HTR-8/SVneo (cell line): Measurements from ENCODE around the gene ANKLE2.
"Not testable (repeated sequence)": the region's sequence is repeated elsewhere in the genome, so short reads cannot be mapped to it uniquely, and the experiment has no call there.

ENCODE experiments used
- DNase-seq: peaks from one replicate; pipeline ENCODE4 v3.0.0; 2011; ENCODE audit warnings: low spot score, mixed read lengths; ENCODE audit not compliant: insufficient read length
- FAIRE-seq: peaks from 2 replicates; lab custom pipeline; 2011; peaks lifted over from hg19 to GRCh38; lab: Jason Lieb, UNC

Gene ANKLE2

DNA sequence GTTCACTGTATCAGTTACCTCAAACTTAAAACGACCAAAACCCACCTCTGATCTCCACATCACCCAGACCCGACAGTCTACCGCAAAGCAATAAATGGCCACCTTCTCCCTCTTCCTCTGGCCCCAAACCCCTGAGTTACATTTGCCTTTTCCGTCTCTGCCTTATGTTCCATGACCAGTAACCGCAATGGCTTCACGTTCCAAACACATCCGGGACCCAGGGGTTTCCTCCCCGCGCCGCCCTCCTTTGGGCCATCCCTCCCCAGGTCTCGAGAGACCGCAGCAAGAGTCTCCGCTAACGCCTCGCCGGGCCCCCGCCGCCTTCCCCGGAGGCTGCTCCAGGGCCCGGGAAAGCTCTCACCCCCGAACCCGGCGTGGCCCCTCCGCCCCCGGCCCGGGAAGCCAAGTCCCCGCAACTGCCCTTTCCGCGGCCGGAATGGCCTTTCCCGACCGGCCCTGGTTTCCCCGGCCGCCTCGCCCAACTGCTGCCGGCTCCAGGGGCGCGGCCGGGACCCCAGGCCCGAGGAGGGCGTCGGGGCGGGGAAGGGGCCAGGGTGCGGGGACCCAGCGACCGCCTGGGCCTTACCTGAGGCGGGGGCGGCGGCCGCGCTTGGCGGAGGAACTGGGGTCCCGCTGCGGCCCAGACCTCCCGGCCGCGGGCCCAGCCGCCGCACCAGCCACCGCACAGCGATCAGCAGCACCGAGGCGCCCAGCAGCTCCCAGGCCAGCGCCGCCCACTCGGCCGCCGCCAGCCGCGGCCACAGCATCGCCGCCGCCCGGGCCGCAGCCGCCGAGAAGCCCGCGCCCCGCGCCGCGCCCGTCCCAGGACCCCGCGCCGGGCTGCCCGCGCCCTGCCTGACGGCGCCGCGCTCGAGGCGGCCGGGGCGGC lies at the start of gene ANKLE2:
Gene ANKLE2 (minus strand): TSS at position 801 of the 889 bp plus-strand sequence. CDS start 34 bp downstream, at position 767.
- no peak for FAIRE-seq

GRCh38 chr12:132809391-132809790 lies 47.8 kb upstream of the ANKLE2 start:
- DNase-seq, result not testable (repeated sequence)

More for the DNA sequence above, at the start of gene ANKLE2:
- peak; percentile 34 for DNase-seq

GRCh38 chr12:132807295-132808092 lies 45.9 kb upstream of the ANKLE2 start:
- no peak for DNase-seq
- FAIRE-seq, result peak; percentile 48

More at GRCh38 chr12:132809391-132809790, 47.8 kb upstream of the ANKLE2 start:
- FAIRE-seq, result not testable (repeated sequence)

- DNase-seq (no peak), FAIRE-seq (no peak)
Observed at GRCh38 chr12:132806857-132807256, 45.2 kb upstream of the ANKLE2 start.

DNA sequence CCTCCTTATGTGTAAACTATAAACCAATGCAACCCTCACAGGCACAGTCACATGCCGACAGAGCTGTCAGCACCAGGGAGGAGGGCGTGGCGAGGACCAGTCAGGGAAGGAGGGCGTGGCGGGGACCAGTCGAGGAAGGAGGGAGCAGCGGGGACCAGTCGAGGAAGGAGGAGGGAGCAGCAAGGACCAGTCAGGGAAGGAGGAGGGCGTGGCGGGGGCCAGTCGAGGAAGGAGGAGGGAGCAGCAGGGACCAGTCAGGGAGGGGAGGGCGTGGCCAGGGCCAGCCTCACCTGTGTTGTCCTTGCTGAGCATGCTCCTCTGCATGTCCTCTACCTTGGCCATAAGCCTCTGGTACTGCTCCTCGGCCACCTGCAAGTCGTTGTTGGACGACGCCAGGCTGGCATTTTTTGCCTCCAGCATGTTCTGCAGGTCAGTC lies 42.8 kb upstream of the ANKLE2 start:
- DNase-seq (no peak), FAIRE-seq (no peak)

- FAIRE-seq (no peak), DNase-seq (no peak)
Observed at GRCh38 chr12:132803888-132804287, 42.3 kb upstream of the ANKLE2 start.

DNA sequence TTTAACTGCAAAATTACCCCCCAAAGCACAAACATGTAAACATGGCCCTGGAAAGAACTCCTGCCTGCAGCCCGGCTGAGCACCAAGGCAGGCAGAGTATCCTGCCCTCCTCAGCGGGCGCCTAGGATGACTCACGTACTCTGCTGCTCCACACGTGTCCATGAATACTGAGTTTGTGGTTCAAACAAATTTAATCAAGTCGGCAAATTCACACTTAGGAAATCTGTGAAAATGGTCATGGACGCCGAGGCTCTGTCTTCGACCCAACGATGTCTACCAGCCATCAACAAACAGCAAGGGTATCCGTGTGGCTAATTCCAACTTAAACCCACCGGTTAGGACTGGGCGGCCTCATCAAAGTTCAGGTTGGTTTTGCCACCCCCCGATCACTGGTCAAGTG lies 41.5 kb upstream of the ANKLE2 start:
- no peak for FAIRE-seq

GRCh38 chr12:132801741-132802140 lies 40.1 kb upstream of the ANKLE2 start:
- DNase-seq (no peak), FAIRE-seq (no peak)

More for the DNA sequence above, 41.5 kb upstream of the ANKLE2 start:
- no peak for DNase-seq

DNA sequence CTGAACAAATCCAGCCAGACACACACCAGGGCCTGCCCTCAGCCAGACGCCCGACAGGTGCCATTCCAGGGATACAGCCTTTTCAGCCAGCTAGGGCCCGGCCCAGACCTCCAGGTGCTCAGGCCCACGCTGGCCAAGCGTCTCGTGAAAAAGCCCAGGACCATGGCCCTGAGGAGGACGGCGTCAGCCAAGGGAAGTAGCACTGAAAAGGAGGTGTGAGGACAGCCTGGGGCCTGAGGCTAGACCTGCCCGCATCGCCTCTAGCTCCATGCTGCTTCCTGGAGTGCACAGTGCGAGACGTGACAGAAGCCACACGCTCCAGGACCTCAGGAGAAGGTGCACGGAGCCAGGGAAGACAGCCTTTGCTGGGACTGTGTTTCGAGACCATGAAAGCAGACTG lies 37.2 kb upstream of the ANKLE2 start:
- no peak for DNase-seq
- no peak for FAIRE-seq

DNA sequence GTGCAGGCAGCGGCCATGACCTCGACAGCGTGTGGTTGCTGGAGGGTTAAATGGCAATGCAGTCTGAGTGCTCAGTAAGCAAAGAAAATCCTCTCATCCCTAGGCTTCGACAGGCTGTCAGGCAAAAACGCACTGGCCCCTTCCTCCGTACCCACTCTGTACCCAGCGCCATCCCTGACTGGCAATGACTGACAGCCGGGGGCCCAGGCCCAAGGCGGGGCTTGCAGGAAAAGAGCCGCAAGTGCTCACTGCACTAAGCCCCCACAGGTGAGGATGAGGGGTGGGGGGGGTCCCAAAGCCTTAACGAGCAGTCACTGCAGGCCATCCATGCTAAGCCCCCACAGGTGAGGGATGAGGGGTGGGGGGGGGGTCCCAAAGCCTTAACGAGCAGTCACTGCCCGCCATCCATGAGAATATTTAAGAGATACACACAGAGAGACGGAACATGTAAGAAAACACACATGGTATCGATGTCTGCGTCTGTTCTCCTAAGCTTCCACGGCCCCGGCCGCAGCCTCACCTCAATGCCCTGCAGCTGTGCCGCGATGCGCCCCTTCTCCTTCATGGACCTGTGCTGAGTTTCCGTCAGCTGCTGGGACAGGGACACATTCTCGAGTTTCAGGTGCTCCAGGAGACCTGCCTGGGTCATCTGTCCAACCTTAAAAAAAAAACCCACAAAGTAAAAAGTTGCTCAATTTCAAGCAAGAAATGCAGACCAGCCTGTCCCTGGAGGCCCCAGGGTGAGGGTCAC lies 36.4 kb upstream of the ANKLE2 start:
- DNase-seq (no peak), FAIRE-seq (no peak)

- no peak for FAIRE-seq
Observed at GRCh38 chr12:132795847-132796246, 34.2 kb upstream of the ANKLE2 start.

GRCh38 chr12:132791940-132792339 lies 30.3 kb upstream of the ANKLE2 start:
- not testable (repeated sequence) for FAIRE-seq, DNase-seq

More at GRCh38 chr12:132795847-132796246, 34.2 kb upstream of the ANKLE2 start:
- DNase-seq, result no peak

GRCh38 chr12:132789099-132789471 lies 27.5 kb upstream of the ANKLE2 start:
- no peak for FAIRE-seq
- DNase-seq, result no peak

GRCh38 chr12:132788375-132789098 lies 26.9 kb upstream of the ANKLE2 start:
- FAIRE-seq (no peak), DNase-seq (no peak)

- FAIRE-seq, result no peak
Observed at GRCh38 chr12:132787877-132788276, 26.2 kb upstream of the ANKLE2 start.

DNA sequence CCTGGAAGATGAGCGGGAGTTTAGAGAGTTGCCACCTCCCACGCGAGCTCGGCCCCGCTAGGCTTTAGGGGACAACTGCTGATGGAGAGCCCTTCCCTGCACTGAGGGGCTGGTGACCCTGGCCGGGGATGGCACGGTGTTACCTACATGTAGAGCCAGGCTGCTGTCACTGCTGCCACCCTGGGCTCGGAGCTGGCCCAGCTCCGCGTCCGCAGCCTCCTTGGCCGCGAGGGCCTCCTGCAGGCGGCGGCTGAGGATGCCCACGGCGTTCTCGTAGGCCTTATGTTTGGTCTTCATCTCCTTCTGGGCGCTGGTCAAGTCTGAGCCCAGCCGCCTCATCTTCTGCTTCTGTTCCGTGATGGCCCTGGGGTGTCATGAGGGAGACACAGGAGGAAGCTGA lies 24.6 kb upstream of the ANKLE2 start:
- no peak for FAIRE-seq
- DNase-seq, result no peak

More at GRCh38 chr12:132787877-132788276, 26.2 kb upstream of the ANKLE2 start:
- DNase-seq, result no peak

GRCh38 chr12:132784580-132784979 lies 22.9 kb upstream of the ANKLE2 start:
- FAIRE-seq (peak; percentile 94), DNase-seq (no peak)

GRCh38 chr12:132783917-132784531 lies 22.4 kb upstream of the ANKLE2 start:
- DNase-seq (no peak), FAIRE-seq (no peak)

GRCh38 chr12:132781938-132782337 lies 20.3 kb upstream of the ANKLE2 start:
- DNase-seq, result no peak
- no peak for FAIRE-seq
